Measurements from ENCODE around the gene CDC42BPA.
"Not testable (repeated sequence)": the region's sequence is repeated elsewhere in the genome, so short reads cannot be mapped to it uniquely, and the experiment has no call there.

Gene CDC42BPA

GRCh38 chr1:227260433-227260832 is 57.9 kb downstream of the CDC42BPA start:
- DNase-seq, result no peak

DNA sequence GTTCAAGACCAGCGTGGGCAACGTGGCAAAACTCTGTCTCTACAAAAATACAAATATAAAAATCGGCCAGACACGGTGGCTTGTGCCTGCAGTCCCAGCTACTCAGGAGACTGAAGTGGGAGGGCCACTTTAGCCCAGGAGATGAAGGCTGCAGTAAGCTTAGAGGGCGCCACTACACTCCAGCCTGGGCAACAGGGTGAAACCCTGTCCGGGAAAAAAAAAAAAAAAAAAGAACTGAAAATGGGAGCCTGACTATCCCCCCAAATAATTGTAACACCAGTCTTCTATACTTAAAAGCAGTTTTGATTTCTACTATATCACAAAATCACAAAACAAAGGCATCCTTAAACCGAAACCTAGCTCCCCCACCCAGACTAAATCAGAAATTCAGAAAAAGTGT is 60.3 kb downstream of the CDC42BPA start:
- DNase-seq, result no peak

DNA sequence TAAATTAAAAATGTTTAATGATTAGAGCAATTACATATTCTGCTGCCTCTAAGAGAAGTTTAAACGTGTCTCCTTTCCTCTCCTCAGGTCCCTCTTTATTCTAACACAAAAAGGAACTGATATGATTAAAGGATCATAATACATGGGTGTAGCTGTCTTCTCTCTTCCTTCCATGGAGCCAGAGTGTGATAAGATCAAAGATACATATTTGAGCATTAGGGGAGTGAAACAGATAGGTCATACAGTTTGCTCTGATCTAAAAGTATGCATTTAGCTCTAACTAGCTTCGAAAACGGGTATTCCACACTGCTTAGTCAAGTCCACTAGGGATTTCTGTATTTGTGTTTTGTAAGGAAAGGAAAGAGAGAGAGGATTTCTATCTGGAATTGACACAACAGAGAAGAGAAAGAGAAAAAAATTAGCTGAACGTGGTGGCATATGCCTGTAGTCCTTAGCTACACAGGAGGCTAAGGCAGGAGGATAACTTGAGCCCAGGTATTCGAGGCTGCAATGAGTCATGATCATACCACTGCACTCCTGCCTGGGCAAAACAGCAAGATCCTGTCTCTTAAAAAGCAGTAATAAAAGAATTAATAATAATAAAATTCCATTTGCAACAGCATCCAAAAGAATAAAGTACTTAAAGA is 63.1 kb downstream of the CDC42BPA start:
- no peak for DNase-seq

GRCh38 chr1:227253065-227253464 is 65.2 kb downstream of the CDC42BPA start:
- no peak for DNase-seq

DNA sequence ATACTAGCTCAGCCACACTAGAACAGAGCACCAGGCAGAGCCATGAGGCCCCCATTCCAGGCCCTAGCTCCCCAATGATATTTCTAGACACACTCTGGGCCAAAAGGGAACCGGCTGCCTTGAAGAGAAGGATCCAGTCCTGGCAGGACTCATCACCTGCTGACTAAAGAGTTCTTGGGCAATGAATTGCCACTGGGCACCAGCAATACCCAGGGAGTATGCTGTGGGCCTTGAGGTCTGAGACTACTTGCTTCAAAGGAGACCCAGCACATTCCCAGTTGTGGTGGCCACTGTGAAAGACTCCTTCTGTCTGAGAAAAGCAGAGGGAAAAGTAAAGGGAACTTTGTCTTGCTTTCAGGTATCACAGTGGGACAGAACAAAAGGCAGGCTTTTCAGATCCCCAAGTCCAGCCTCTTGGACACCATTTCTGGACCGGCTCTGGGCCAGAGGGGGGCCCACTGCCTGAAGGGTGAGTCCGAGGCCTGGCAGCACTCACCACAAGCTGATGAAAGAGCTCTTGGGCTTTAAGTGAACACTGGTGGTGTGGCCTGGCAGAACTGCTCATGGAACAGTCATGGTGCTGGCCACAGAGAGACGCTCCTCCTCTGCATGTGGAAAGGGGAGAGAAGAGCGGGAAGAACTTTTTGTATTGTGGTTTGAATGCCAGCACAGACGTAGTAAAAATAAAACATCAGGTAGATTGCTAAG is 72.5 kb downstream of the CDC42BPA start:
- DNase-seq, result no peak

GRCh38 chr1:227244339-227245118 is 73.8 kb downstream of the CDC42BPA start:
- DNase-seq, result no peak

DNA sequence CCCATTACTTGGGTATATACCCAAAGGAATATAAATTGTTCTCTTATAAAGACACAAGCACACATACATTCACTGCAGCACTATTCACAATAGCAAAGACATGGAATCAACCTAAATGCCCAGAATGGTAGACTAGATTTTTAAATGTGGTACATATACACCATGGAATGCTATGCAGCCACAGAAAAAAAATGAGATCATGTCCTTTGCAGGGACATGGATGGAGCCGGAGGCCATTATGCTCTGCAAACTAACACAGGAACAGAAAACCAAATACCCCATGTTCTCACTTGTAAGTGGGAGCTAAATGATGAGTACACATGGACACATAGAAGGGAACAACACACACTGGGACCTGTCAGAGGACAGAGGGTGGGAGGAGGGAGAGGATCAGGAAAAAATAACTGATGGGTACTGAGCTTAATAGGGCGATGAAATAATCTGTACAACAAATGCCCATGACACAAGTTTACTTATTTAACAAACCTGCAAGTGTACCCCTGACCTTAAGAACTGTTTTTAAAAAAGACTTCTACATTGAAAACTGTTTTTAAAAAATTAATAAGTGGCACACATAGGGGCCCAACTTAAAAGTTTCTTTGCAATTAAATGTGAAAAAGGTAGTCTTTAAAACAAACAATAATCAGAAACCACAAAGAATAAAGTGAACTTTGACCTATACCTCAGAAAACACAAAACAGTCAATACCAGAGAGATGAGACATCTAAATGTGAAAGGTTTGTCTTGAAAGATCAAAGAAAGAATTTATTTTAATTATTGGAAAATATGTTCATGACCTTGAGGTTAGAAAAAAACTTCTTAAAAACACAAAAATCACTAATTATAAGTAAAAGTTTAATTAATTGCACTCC is 75.2 kb downstream of the CDC42BPA start:
- no peak for DNase-seq

DNA sequence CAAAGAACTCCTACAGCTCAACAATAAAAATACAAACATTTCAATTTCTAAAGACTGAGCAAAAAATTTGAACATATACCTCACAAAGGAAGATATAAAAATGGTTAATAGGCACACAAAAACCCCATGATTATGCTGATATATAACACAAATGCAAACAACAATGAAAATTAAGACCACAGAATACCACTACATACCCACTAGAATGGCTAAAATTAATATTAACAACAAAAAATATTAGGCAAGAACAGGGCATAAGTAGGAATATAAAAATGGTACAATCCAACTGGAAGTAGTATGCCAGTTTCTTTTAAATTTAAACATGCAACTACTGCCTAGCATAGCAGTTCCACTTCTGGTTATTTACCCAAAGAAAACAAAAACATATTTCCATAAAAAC is 77.3 kb downstream of the CDC42BPA start:
- no peak for DNase-seq

- no peak for DNase-seq
These were observed 83.3 kb downstream of the CDC42BPA start for GRCh38 chr1:227234998-227235405.

DNA sequence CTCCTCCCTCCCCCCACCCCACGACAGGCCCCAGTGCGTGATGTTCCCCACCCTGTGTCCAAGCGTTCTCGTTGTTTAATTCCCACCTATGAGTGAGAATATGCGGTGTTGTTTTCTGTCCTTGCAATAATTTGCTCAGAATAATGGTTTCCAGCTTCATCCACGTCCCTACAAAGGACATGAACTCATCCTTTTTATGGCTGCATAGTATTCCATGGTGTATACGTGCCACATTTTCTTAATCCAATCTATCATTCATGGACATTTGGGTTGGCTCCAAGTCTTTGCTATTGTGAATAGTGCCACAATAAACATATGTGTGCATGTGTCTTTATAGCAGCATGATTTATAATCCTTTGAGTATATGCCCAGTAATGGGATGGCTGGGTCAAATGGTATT is 87.2 kb downstream of the CDC42BPA start:
- not testable (repeated sequence) for DNase-seq

GRCh38 chr1:227228201-227228600 is 90.1 kb downstream of the CDC42BPA start:
- DNase-seq, result no peak

DNA sequence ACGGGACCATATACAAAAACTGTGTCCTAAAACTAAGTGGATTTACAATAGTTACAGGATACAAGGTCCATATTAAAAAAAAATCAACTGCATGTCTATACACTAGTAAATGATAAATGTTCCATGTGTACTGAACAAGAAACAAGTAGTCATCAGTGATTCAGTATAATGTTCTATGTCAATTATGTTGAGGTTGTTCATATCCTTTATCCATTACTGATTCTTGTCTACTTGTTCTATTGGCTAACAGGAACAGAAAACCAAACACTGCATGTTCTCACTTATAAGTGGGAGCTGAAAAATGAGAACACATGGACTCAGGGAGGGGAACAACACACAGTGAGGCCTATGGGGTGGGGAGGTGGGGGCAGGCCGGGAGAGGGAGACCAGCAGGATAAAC is 90.5 kb downstream of the CDC42BPA start:
- DNase-seq, result no peak

- DNase-seq, result no peak
These were observed 92.5 kb downstream of the CDC42BPA start for GRCh38 chr1:227225715-227226346.

DNA sequence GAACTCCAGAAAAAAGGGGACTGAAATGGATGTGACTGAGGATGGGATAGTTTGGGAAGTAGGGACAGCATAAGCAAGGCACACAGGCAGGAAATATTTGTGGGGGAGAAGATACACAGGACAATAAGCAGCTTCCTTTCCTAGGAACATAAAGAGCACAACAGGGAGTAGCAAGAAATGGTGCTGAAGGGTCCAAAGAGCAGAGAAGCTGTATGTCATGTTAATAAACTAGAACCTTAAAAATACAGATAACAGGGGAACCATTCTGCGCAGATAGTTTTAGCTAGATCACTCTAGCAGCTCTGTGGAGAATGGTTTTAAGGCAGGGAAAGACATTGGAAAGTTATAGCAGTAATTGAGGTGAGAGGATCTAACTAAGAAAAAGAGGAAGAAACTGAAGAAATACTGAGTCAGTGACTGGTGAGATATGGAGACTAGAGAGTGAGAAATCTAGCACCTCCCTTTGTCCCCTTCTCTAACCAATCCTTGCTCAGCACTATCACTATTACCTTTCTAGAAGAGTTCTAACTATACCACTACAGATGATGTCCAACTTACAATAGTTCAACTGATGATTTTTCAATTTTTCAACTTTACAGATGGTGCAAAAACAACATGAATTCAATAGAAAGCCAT is 95.0 kb downstream of the CDC42BPA start:
- DNase-seq, result no peak

DNA sequence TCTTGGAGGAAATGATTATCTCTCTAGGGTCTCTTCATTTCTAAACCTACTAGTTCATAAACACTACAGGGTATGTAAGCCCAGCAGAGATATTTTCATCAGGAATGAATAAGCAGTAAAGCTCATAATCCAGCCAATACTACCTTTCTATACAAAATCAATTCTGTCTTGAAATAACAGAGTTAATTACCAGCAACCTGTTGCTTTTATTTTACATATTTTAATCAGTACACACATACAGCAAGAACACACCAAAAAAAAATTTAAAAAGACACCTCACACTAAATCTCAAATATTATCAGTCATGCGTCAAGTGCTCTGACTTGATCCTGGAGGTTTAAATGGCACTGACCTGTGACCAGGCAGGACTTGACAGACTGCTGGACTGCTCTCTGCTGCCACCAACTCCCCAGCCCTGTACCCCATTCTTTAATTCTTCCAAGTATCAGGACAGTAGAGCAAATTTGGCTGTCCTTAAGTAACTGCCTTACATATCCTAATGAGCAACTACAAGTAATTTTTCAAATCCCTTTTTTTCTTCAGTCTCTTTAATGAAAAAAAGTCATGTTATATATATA is 98.5 kb downstream of the CDC42BPA start:
- DNase-seq, result no peak

GRCh38 chr1:227218870-227219573 is 99.3 kb downstream of the CDC42BPA start:
- DNase-seq, result no peak

DNA sequence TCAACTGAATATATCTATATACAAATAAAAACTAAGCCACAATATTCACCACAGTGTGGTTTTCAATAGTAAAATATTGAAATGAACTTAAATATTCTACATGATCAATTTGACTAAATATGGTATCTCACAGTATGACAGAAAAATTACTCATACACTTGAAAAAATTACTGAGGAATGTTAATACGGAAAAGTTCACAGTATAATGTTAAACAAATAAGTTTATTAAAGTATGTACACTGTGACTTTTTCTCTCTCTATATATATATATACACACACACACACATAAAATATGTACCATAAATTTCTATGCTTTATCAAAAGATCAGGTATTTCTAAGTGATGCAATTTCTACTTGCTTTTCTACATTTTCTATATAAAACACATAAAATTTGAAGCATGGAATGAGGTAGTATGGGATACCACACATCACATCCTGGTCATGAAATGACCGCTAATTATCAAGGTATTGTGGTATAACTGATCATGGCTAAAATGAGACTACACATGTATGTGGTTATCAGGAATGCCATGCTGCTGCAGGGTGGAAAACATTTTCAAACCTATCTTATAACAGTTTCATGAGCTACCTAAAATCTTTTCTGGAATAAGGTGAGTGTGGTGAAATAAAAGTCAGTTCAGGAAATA is 102.3 kb downstream of the CDC42BPA start:
- no peak for DNase-seq

DNA sequence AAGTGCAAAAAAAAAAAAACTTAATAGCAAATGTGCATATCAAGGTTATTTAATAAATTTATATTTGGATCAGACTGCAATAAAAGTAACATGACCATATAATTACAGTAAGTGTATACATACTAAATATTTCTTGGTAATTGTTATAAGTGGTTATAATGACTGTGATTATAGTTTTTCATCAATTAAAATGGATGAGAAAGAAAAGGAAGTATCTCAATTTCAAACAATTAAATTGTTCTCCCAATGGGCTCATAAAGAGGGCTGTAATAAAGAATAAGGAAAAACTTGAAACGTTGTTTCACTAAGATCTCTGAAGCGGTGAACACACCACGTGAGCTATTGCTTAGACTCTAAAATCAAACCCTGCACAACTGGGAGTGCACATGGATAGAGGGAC is 104.1 kb downstream of the CDC42BPA start:
- DNase-seq, result no peak

GRCh38 chr1:227213426-227213825 is 104.9 kb downstream of the CDC42BPA start:
- no peak for DNase-seq

GRCh38 chr1:227212164-227212563 is 106.1 kb downstream of the CDC42BPA start:
- no peak for DNase-seq
